CD4-positive, alpha-beta T cell treated with Interferon alpha-2 for 1 hour (primary cell): ENCODE results near the gene SNAP23.

ENCODE experiments used
- DNase-seq, 2 donors: peaks; one replicate each; pipeline ENCODE4 v3.0.0-alpha.2; 2020 to 2022

The SNAP23 gene

GRCh38 chr15:42495361-42496212 is at the start of gene SNAP23:
SNAP23 (plus strand) TSS chr15:42495634; CDS start chr15:42511847, 16,213 bp downstream.
- DNase-seq = peak; percentile 82 to 87

- DNase-seq = no peak
These were observed 47.8 kb upstream of the SNAP23 start for GRCh38 chr15:42447599-42447998.

- DNase-seq = no peak
These were observed 47.2 kb upstream of the SNAP23 start for GRCh38 chr15:42448281-42448680.

- DNase-seq = no peak
These were observed 45.5 kb upstream of the SNAP23 start for GRCh38 chr15:42449770-42450424.

- DNase-seq = no peak
These were observed 45.0 kb upstream of the SNAP23 start for GRCh38 chr15:42450425-42450790.

GRCh38 chr15:42453826-42454225 is 41.6 kb upstream of the SNAP23 start:
- DNase-seq = no peak

GRCh38 chr15:42456531-42456930 is 38.9 kb upstream of the SNAP23 start:
- DNase-seq = no peak

- DNase-seq = no peak
These were observed 38.5 kb upstream of the SNAP23 start for GRCh38 chr15:42456971-42457370.

GRCh38 chr15:42457445-42458442 is 37.7 kb upstream of the SNAP23 start:
- DNase-seq = no peak

GRCh38 chr15:42461261-42461660 is 34.2 kb upstream of the SNAP23 start:
- no peak for DNase-seq

GRCh38 chr15:42465520-42466259 is 29.7 kb upstream of the SNAP23 start:
- DNase-seq = no peak

GRCh38 chr15:42471002-42471401 is 24.4 kb upstream of the SNAP23 start:
- no peak for DNase-seq

- DNase-seq = no peak
These were observed 20.6 kb upstream of the SNAP23 start for GRCh38 chr15:42474827-42475226.

- DNase-seq = no peak
These were observed 12.7 kb upstream of the SNAP23 start for GRCh38 chr15:42482701-42483100.

GRCh38 chr15:42483677-42484076 is 11.8 kb upstream of the SNAP23 start:
- DNase-seq = no peak

GRCh38 chr15:42490291-42490670 is 5.2 kb upstream of the SNAP23 start:
- peak in 1 of 2 donors; percentile 22 for DNase-seq

- peak; percentile 89 to 94 for DNase-seq
These were observed 4.5 kb upstream of the SNAP23 start, which contains the start of gene ZNF106 for GRCh38 chr15:42490671-42491538. ZNF106 (minus strand) TSS chr15:42491141; CDS start chr15:42472289, 18,852 bp downstream.

GRCh38 chr15:42491539-42492225 is 3.8 kb upstream of the SNAP23 start:
- DNase-seq = no peak

- DNase-seq = no peak
These were observed 1.8 kb upstream of the SNAP23 start for GRCh38 chr15:42493679-42494078.

- DNase-seq = peak in 1 of 2 donors; percentile 43
These were observed 455 bp upstream of the SNAP23 start for GRCh38 chr15:42494998-42495360.
